SU-DHL-6 (cell line): ENCODE measurements around the gene MAST4.

Experiments
- CTCF ChIP-seq: fragments of 200-600 bp; sonication (generic); IDR thresholded peaks from one replicate; pipeline ENCODE4 v1.5.1; 2017; ENCODE audit warnings: antibody characterized with exemption, mild to moderate bottlenecking, low read length, moderate library complexity; ENCODE audit not compliant: insufficient read depth, poor library complexity, severe bottlenecking
- EZH2phosphoT487 ChIP-seq: fragments of 200-600 bp; sonication (generic), shearing (Covaris generic); conservative IDR thresholded peaks from 2 replicates; pipeline ENCODE4 v1.6.1; 2018; ENCODE audit warnings: mild to moderate bottlenecking, antibody characterized with exemption, low read length, moderate library complexity, mixed read lengths

- TF ChIP-seq CTCF (no peak), EZH2phosphoT487 (no peak)
These were observed 34.8 kb upstream of the MAST4 start for GRCh38 chr5:66561256-66561990.
